ENCODE measurements around the gene ACSM4. TPM values are rescaled to one million over a fixed set of nuclear protein-coding genes. Genes with fewer than 3 reads are reported as not detected.

ACSM4 gene
- total RNA-seq, 2 experiments from 2014 or later = not detected

- H3K9me3 Mint-ChIP-seq = no peaks in the 10 kb centered on the region
- H3K27ac ChIP-seq (ENCODE audit: low read depth in 1 of 2, low read length in 2 of 2) = no peak overlapping the region
- peaks cover 34% of the 10 kb centered on the region for H3K27me3 Mint-ChIP-seq
- H3K4me1 ChIP-seq (ENCODE audit: insufficient read depth, low read length) = no peaks in the 10 kb centered on the region
- H3K36me3 Mint-ChIP-seq (ENCODE audit: low read depth) = no peaks in the 10 kb centered on the region
- CTCF ChIA-PET = interaction anchor here (0.6 kb wide), 1 partner anchor 62 kb away, joined by 3 read pairs; no protein-coding TSS in a partner anchor
- no peak overlapping the region for H3K27ac Mint-ChIP-seq
- POLR2A ChIA-PET = no interaction called here
- intact Hi-C loops (cut with DNase I, micrococcal nuclease) = no loop called here
- no peaks in the 10 kb centered on the region for H3K36me3 ChIP-seq (ENCODE audit: insufficient read depth, low read length)
- no peak overlapping the region for H3K4me3 ChIP-seq (ENCODE audit: low read length)
- TF ChIP-seq CTCF (IDR thresholded peaks at IDR 0.05) = no peak
- H3K4me1 Mint-ChIP-seq (ENCODE audit: low read depth) = no peaks in the 10 kb centered on the region
- peaks cover 0 to 4% of the 10 kb centered on the region in 2 experiments for H3K27me3 ChIP-seq (ENCODE audit: control insufficient read depth in 1 of 2, insufficient read depth in 2 of 2, low read length in 2 of 2)
- DNase-seq (no peak), ATAC-seq (ENCODE audit: poor library complexity) (no peak)
- H3K9me3 ChIP-seq (ENCODE audit: control insufficient read depth in 1 of 2, insufficient read depth in 1 of 2, low read length in 2 of 2) = no peaks in the 10 kb centered on the region
- H3K4me3 Mint-ChIP-seq = no peak overlapping the region
Measured at GRCh38 chr12:7302266-7302986, 1.4 kb upstream of the ACSM4 start.

- no peaks in the 10 kb centered on the region for H3K36me3 ChIP-seq (ENCODE audit: insufficient read depth, low read length)
- no peaks in the 10 kb centered on the region for H3K9me3 ChIP-seq (ENCODE audit: control insufficient read depth in 1 of 2, insufficient read depth in 1 of 2, low read length in 2 of 2)
- intact Hi-C loops (cut with DNase I, micrococcal nuclease) = no loop called here
- ChIA-PET CTCF (no interaction called here), POLR2A (no interaction called here)
- no peak overlapping the region for H3K27ac ChIP-seq (ENCODE audit: low read depth in 1 of 2, low read length in 2 of 2)
- no peak overlapping the region for H3K4me3 ChIP-seq (ENCODE audit: low read length)
- no peak for TF ChIP-seq CTCF (IDR thresholded peaks at IDR 0.05)
- Mint-ChIP-seq H3K9me3 (no peaks in the 10 kb centered on the region), H3K36me3 (ENCODE audit: low read depth) (no peaks in the 10 kb centered on the region), H3K27me3 (peaks cover 34% of the 10 kb centered on the region), H3K4me1 (ENCODE audit: low read depth) (no peaks in the 10 kb centered on the region), H3K27ac (no peak overlapping the region), H3K4me3 (no peak overlapping the region)
- peaks cover 0 to 4% of the 10 kb centered on the region in 2 experiments for H3K27me3 ChIP-seq (ENCODE audit: control insufficient read depth in 1 of 2, insufficient read depth in 2 of 2, low read length in 2 of 2)
- ATAC-seq (ENCODE audit: poor library complexity) = no peak
- no peak for DNase-seq
- H3K4me1 ChIP-seq (ENCODE audit: insufficient read depth, low read length) = no peaks in the 10 kb centered on the region
Measured at GRCh38 chr12:7303230-7303629, 642 bp upstream of the ACSM4 start.

- H3K4me3 ChIP-seq (ENCODE audit: low read length) = no peak overlapping the region
- ChIA-PET POLR2A (no interaction called here), CTCF (no interaction called here)
- H3K27me3 ChIP-seq (ENCODE audit: control insufficient read depth in 1 of 2, insufficient read depth in 2 of 2, low read length in 2 of 2) = peaks cover 0 to 4% of the 10 kb centered on the region in 2 experiments
- Mint-ChIP-seq H3K9me3 (no peaks in the 10 kb centered on the region), H3K36me3 (ENCODE audit: low read depth) (no peaks in the 10 kb centered on the region), H3K4me3 (no peak overlapping the region), H3K27ac (no peak overlapping the region), H3K27me3 (peaks cover 22% of the 10 kb centered on the region), H3K4me1 (ENCODE audit: low read depth) (no peaks in the 10 kb centered on the region)
- no peak overlapping the region for H3K27ac ChIP-seq (ENCODE audit: low read depth in 1 of 2, low read length in 2 of 2)
- H3K9me3 ChIP-seq (ENCODE audit: control insufficient read depth in 1 of 2, insufficient read depth in 1 of 2, low read length in 2 of 2) = no peaks in the 10 kb centered on the region
- intact Hi-C loops (cut with DNase I, micrococcal nuclease) = no loop called here
- H3K36me3 ChIP-seq (ENCODE audit: insufficient read depth, low read length) = no peaks in the 10 kb centered on the region
- DNase-seq (no peak), ATAC-seq (ENCODE audit: poor library complexity) (no peak)
- no peak for TF ChIP-seq CTCF (IDR thresholded peaks at IDR 0.05)
- H3K4me1 ChIP-seq (ENCODE audit: insufficient read depth, low read length) = no peaks in the 10 kb centered on the region
Measured at GRCh38 chr12:7304456-7304855, 584 bp downstream of the ACSM4 start.

All from CD4-positive, alpha-beta T cell (primary cell).